Stimulated activated CD4-positive, alpha-beta T cell treated with anti-CD3 and anti-CD28 coated beads, Interleukin-4, amount 100 ng/mL, for 48 hours (primary cell): ENCODE results near the gene LSAMP.

Source experiments
- DNase-seq, 2 donors: peaks; one replicate each; pipeline ENCODE4 v3.0.0-alpha.2; 2020; ENCODE audit warnings: low read depth in 2 of 2

LSAMP gene

GRCh38 chr3:116429479-116430269, 15.6 kb downstream of the LSAMP start:
- no peak for DNase-seq

GRCh38 chr3:116426036-116426435, 19.3 kb downstream of the LSAMP start:
- no peak for DNase-seq

GRCh38 chr3:116425126-116425525, 20.2 kb downstream of the LSAMP start:
- no peak for DNase-seq

- no peak for DNase-seq
Measured at GRCh38 chr3:116423945-116424344, 21.3 kb downstream of the LSAMP start.

GRCh38 chr3:116423374-116423773, 21.9 kb downstream of the LSAMP start:
- DNase-seq: no peak

- no peak for DNase-seq
Measured at GRCh38 chr3:116417151-116417550, 28.1 kb downstream of the LSAMP start.

GRCh38 chr3:116413319-116413718, 32.0 kb downstream of the LSAMP start:
- no peak for DNase-seq

GRCh38 chr3:116408473-116408872, 36.8 kb downstream of the LSAMP start:
- DNase-seq: no peak

- no peak for DNase-seq
Measured at GRCh38 chr3:116405231-116405630, 40.1 kb downstream of the LSAMP start.

- no peak for DNase-seq
Measured at GRCh38 chr3:116399701-116400226, 45.5 kb downstream of the LSAMP start.

GRCh38 chr3:116394365-116394764, 50.9 kb downstream of the LSAMP start:
- no peak for DNase-seq

- DNase-seq: no peak
Measured at GRCh38 chr3:116393199-116393598, 52.1 kb downstream of the LSAMP start.

- no peak for DNase-seq
Measured at GRCh38 chr3:116392291-116392690, 53.0 kb downstream of the LSAMP start.

GRCh38 chr3:116391296-116392201, 53.7 kb downstream of the LSAMP start:
- DNase-seq: no peak

GRCh38 chr3:116390318-116390717, 55.0 kb downstream of the LSAMP start:
- no peak for DNase-seq

GRCh38 chr3:116388867-116389385, 56.4 kb downstream of the LSAMP start:
- DNase-seq: no peak

GRCh38 chr3:116386168-116386567, 59.1 kb downstream of the LSAMP start:
- DNase-seq: no peak

GRCh38 chr3:116384717-116385116, 60.6 kb downstream of the LSAMP start:
- no peak for DNase-seq

- no peak for DNase-seq
Measured at GRCh38 chr3:116378077-116378476, 67.2 kb downstream of the LSAMP start.

GRCh38 chr3:116374901-116375300, 70.4 kb downstream of the LSAMP start:
- no peak for DNase-seq

- DNase-seq: no peak
Measured at GRCh38 chr3:116367761-116368395, 77.4 kb downstream of the LSAMP start.

- no peak for DNase-seq
Measured at GRCh38 chr3:116356056-116356455, 89.2 kb downstream of the LSAMP start.
